ENCODE data around the gene STK17A.

DNA sequence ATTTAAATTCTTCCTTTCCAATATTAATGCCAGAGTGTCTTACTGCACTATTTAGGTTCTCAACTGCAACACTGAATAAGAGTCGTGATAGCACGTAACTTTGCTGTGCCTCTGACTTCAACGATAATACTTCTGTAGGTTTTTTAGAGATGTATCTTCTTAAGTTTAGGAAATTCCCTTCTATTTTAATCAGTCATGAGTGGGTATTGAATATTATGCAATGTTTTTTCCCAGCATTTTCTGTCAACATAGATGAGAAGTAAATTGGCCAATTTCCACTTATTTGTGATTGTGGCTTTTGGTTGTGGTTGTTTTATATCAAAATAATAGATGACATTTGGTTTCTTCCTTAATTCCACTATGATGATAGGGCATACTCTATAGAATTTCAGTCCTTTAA, 6.7 kb upstream of the STK17A start:
- TF ChIP-seq, protein P1, sequence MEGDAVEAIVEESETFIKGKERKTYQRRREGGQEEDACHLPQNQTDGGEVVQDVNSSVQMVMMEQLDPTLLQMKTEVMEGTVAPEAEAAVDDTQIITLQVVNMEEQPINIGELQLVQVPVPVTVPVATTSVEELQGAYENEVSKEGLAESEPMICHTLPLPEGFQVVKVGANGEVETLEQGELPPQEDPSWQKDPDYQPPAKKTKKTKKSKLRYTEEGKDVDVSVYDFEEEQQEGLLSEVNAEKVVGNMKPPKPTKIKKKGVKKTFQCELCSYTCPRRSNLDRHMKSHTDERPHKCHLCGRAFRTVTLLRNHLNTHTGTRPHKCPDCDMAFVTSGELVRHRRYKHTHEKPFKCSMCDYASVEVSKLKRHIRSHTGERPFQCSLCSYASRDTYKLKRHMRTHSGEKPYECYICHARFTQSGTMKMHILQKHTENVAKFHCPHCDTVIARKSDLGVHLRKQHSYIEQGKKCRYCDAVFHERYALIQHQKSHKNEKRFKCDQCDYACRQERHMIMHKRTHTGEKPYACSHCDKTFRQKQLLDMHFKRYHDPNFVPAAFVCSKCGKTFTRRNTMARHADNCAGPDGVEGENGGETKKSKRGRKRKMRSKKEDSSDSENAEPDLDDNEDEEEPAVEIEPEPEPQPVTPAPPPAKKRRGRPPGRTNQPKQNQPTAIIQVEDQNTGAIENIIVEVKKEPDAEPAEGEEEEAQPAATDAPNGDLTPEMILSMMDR (IDR thresholded peaks at IDR 0.05): no peak
- TF ChIP-seq POLR2A (IDR thresholded peaks at IDR 0.05): no peak
